GM21447 (cell line): ENCODE measurements around the gene RBM4B.
"Not testable (repeated sequence)": the region's sequence is repeated elsewhere in the genome, so short reads cannot be mapped to it uniquely, and the experiment has no call there.

Experiments
- ATAC-seq: cut with Tn5 transposase; IDR thresholded peaks from one replicate; pipeline ENCODE4 v1.9.1; 2021; ENCODE audit not compliant: unreplicated experiment

Gene RBM4B

GRCh38 chr11:66643745-66644437 is 33.8 kb downstream of the RBM4B start:
- ATAC-seq, result no peak

- no peak for ATAC-seq
These were observed 35.9 kb downstream of the RBM4B start for GRCh38 chr11:66641834-66642233.

- not testable (repeated sequence) for ATAC-seq
These were observed 37.8 kb downstream of the RBM4B start for GRCh38 chr11:66639814-66640340.

- ATAC-seq, result no peak
These were observed 38.4 kb downstream of the RBM4B start for GRCh38 chr11:66639066-66639813.

- ATAC-seq, result peak; percentile 97
These were observed 39.3 kb downstream of the RBM4B start, which contains the start of gene RBM4 for GRCh38 chr11:66638177-66639065. RBM4 (plus strand) TSS chr11:66638703; CDS start chr11:66639712, 1,009 bp downstream.

- ATAC-seq, result no peak
These were observed 40.0 kb downstream of the RBM4B start for GRCh38 chr11:66637557-66638176.

- ATAC-seq, result no peak
These were observed 41.3 kb downstream of the RBM4B start for GRCh38 chr11:66636411-66636810.

GRCh38 chr11:66632952-66633351 is 44.7 kb downstream of the RBM4B start:
- ATAC-seq, result no peak

- ATAC-seq, result no peak
These were observed 45.8 kb downstream of the RBM4B start for GRCh38 chr11:66631883-66632282.

- ATAC-seq, result no peak
These were observed 48.3 kb downstream of the RBM4B start for GRCh38 chr11:66629356-66629755.

GRCh38 chr11:66628061-66628603 is 49.6 kb downstream of the RBM4B start:
- no peak for ATAC-seq

- no peak for ATAC-seq
These were observed 50.8 kb downstream of the RBM4B start for GRCh38 chr11:66626926-66627325.

- ATAC-seq, result no peak
These were observed 51.3 kb downstream of the RBM4B start for GRCh38 chr11:66626382-66626781.

- no peak for ATAC-seq
These were observed 51.9 kb downstream of the RBM4B start for GRCh38 chr11:66625752-66626149.

GRCh38 chr11:66625041-66625751 is 52.5 kb downstream of the RBM4B start:
- ATAC-seq, result no peak

- no peak for ATAC-seq
These were observed 53.2 kb downstream of the RBM4B start for GRCh38 chr11:66624450-66624849.

- ATAC-seq, result no peak
These were observed 58.6 kb downstream of the RBM4B start for GRCh38 chr11:66619080-66619554.

GRCh38 chr11:66617155-66617834 is 60.4 kb downstream of the RBM4B start:
- ATAC-seq, result no peak
